MM.1S (cell line): Measurements from ENCODE around the gene MAT1A.
"Not testable (repeated sequence)": the region's sequence is repeated elsewhere in the genome, so short reads cannot be mapped to it uniquely, and the experiment has no call there.

Source experiments
- DNase-seq: peaks from one replicate; pipeline ENCODE4 v3.0.0-alpha.2; 2015
- H2AFZ ChIP-seq: fragments of 300-600 bp; sonication (generic); 2 replicates; pipeline ENCODE4 v1.6.0; 2016; ENCODE audit warnings: antibody characterized with exemption, low read length
- H3F3A ChIP-seq: fragments of 300-600 bp; sonication (generic); 2 replicates; pipeline ENCODE4 v1.6.1; 2016; ENCODE audit warnings: mild to moderate bottlenecking, antibody characterized with exemption, low read length, moderate library complexity, mixed read lengths; ENCODE audit not compliant: insufficient read depth
- H3K27ac ChIP-seq: fragments of 300-600 bp; sonication (generic); 2 replicates; pipeline ENCODE4 v1.5.1; 2016; ENCODE audit warnings: mild to moderate bottlenecking, low read length
- H3K27me3 ChIP-seq: fragments of 300-600 bp; sonication (generic); replicated peaks from 2 replicates; pipeline ENCODE4 v1.6.0; 2016; ENCODE audit warnings: low read length; ENCODE audit not compliant: insufficient read depth
- H3K36me3 ChIP-seq: fragments of 300-600 bp; sonication (generic); replicated peaks from 2 replicates; pipeline ENCODE4 v1.6.1; 2016; ENCODE audit warnings: mild to moderate bottlenecking, low read length, mixed read lengths; ENCODE audit not compliant: insufficient read depth
- H3K4me1 ChIP-seq: fragments of 300-600 bp; sonication (generic); 2 replicates; pipeline ENCODE4 v1.6.1; 2016; ENCODE audit warnings: low read length, mixed read lengths
- H3K4me2 ChIP-seq: fragments of 300-600 bp; sonication (generic); 2 replicates; pipeline ENCODE4 v1.6.0; 2016; ENCODE audit warnings: low read depth, low read length
- H3K4me3 ChIP-seq: fragments of 300-600 bp; sonication (generic); 2 replicates; pipeline ENCODE4 v1.5.1; 2016; ENCODE audit warnings: low read length, mixed read lengths
- H3K79me2 ChIP-seq: fragments of 300-600 bp; sonication (generic); 2 replicates; pipeline ENCODE4 v1.6.1; 2016; ENCODE audit warnings: mixed run types, low read length, mixed read lengths
- H3K9ac ChIP-seq: fragments of 300-600 bp; sonication (generic); 2 replicates; pipeline ENCODE4 v1.6.1; 2016; ENCODE audit warnings: low read length, mixed read lengths
- H3K9me2 ChIP-seq: fragments of 300-600 bp; sonication (generic); replicated peaks from 2 replicates; pipeline ENCODE4 v1.6.1; 2016; ENCODE audit warnings: mild to moderate bottlenecking, low read length, mixed read lengths; ENCODE audit not compliant: insufficient read depth
- H3K9me3 ChIP-seq: fragments of 300-600 bp; sonication (generic); replicated peaks from 2 replicates; pipeline ENCODE4 v1.6.1; 2016; ENCODE audit warnings: mild to moderate bottlenecking, low read length, mixed read lengths; ENCODE audit not compliant: insufficient read depth
- H4K20me1 ChIP-seq: fragments of 300-600 bp; sonication (generic); 2 replicates; pipeline ENCODE4 v1.6.1; 2016; ENCODE audit warnings: mild to moderate bottlenecking, low read length, moderate library complexity, mixed read lengths; ENCODE audit not compliant: insufficient read depth
- EZH2 ChIP-seq: fragments of 300-600 bp; sonication (generic); optimal IDR thresholded peaks from 2 replicates; pipeline ENCODE3; 2017; ENCODE audit warnings: low read depth, mild to moderate bottlenecking, antibody characterized with exemption, low read length, mixed read lengths
- EZH2phosphoT487 ChIP-seq: fragments of 300-600 bp; sonication (generic); IDR thresholded peaks from 2 replicates; pipeline ENCODE4 v1.6.1; 2018; ENCODE audit warnings: antibody characterized with exemption, low read length
- TF ChIP-seq, protein P1 (sequence below): fragments of 300-600 bp; sonication (generic); IDR thresholded peaks from 2 replicates; pipeline ENCODE4 v1.5.1; 2016; ENCODE audit warnings: antibody characterized with exemption, low read length, mixed read lengths

Gene MAT1A

GRCh38 chr10:80253266-80253962, 36.0 kb downstream of the MAT1A start:
- H3K4me1 ChIP-seq, result peaks cover 17% of the 10 kb centered on the region
- no peak for TF ChIP-seq EZH2phosphoT487
- no peaks in the 10 kb centered on the region for H3K79me2 ChIP-seq
- H4K20me1 ChIP-seq, result no peaks in the 10 kb centered on the region
- H3K27ac ChIP-seq, result peak overlapping the region; percentile 15; the same call in 1 of the 2 replicates
- H2AFZ ChIP-seq, result no peak overlapping the region
- no peaks in the 10 kb centered on the region for H3K36me3 ChIP-seq
- DNase-seq, result peak; percentile 61
- H3K9me3 ChIP-seq, result no peaks in the 10 kb centered on the region
- no peak overlapping the region for H3K4me3 ChIP-seq
- H3K4me2 ChIP-seq, result peak overlapping the region; percentile 1; the same call in 1 of the 2 replicates
- H3F3A ChIP-seq, result peaks cover 3% of the 10 kb centered on the region; the same call in 1 of the 2 replicates
- H3K9ac ChIP-seq, result no peak overlapping the region
- no peaks in the 10 kb centered on the region for H3K27me3 ChIP-seq
- H3K9me2 ChIP-seq, result no peaks in the 10 kb centered on the region

DNA sequence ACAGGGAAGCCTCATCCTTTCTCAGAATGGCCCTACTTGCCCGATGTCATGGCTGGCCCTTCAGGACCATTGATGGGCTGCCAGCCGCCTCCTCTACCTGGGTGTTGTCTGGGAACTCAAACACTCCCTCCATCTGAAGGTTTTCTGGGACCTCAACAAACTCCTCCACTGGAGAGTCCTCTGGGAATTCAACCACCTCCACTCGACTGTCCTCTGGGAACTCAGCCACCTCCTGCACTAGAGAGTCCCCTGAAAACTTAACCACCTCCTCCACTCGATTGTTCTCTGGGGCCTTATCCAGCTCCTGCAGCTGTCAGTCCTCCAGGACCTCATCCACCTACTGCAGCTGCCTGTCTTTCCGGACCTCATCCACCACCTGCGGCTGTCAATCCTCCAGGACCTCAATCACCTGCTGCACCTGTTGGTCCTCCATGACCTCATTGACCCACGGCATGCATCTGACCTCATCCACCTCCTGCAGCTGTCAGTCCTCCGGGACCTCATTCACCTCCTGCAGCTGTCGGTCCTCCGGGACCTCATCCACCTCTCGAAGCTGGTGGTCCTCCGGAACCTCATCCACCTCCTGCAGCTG, 37.1 kb downstream of the MAT1A start:
- Histone ChIP-seq H3K4me1 (peaks cover 17% of the 10 kb centered on the region), H3K9ac (no peak overlapping the region), H3K27me3 (no peaks in the 10 kb centered on the region), H3F3A (peaks cover 3% of the 10 kb centered on the region; the same call in 1 of the 2 replicates), H3K79me2 (no peaks in the 10 kb centered on the region), H3K27ac (no peak overlapping the region), H3K4me2 (no peak overlapping the region), H3K9me3 (no peaks in the 10 kb centered on the region), H2AFZ (no peak overlapping the region), H4K20me1 (no peaks in the 10 kb centered on the region), H3K36me3 (no peaks in the 10 kb centered on the region), H3K4me3 (no peak overlapping the region), H3K9me2 (no peaks in the 10 kb centered on the region)
- peak; percentile 23 for DNase-seq
- TF ChIP-seq EZH2 (no peak), EZH2phosphoT487 (no peak)
- TF ChIP-seq, protein P1, sequence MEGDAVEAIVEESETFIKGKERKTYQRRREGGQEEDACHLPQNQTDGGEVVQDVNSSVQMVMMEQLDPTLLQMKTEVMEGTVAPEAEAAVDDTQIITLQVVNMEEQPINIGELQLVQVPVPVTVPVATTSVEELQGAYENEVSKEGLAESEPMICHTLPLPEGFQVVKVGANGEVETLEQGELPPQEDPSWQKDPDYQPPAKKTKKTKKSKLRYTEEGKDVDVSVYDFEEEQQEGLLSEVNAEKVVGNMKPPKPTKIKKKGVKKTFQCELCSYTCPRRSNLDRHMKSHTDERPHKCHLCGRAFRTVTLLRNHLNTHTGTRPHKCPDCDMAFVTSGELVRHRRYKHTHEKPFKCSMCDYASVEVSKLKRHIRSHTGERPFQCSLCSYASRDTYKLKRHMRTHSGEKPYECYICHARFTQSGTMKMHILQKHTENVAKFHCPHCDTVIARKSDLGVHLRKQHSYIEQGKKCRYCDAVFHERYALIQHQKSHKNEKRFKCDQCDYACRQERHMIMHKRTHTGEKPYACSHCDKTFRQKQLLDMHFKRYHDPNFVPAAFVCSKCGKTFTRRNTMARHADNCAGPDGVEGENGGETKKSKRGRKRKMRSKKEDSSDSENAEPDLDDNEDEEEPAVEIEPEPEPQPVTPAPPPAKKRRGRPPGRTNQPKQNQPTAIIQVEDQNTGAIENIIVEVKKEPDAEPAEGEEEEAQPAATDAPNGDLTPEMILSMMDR, result no peak

GRCh38 chr10:80251703-80252280, 37.7 kb downstream of the MAT1A start:
- DNase-seq, H3K9ac ChIP-seq, H3K27me3 ChIP-seq, H3K79me2 ChIP-seq, H3K4me3 ChIP-seq, H2AFZ ChIP-seq, H3K9me3 ChIP-seq, H3F3A ChIP-seq, H3K36me3 ChIP-seq, H4K20me1 ChIP-seq, H3K9me2 ChIP-seq, H3K27ac ChIP-seq, H3K4me2 ChIP-seq: not testable (repeated sequence)
- peaks cover 17% of the 10 kb centered on the region for H3K4me1 ChIP-seq

GRCh38 chr10:80250399-80250798, 39.1 kb downstream of the MAT1A start:
- not testable (repeated sequence) for H3F3A ChIP-seq, H3K36me3 ChIP-seq, H4K20me1 ChIP-seq, H3K27ac ChIP-seq, H3K4me3 ChIP-seq, H3K79me2 ChIP-seq, H2AFZ ChIP-seq, DNase-seq, H3K9ac ChIP-seq, H3K9me3 ChIP-seq, H3K27me3 ChIP-seq, H3K4me2 ChIP-seq, H3K9me2 ChIP-seq
- H3K4me1 ChIP-seq, result peaks cover 17% of the 10 kb centered on the region

- not testable (repeated sequence) for H2AFZ ChIP-seq, DNase-seq, H3K27ac ChIP-seq, H3K4me2 ChIP-seq, H4K20me1 ChIP-seq, H3K9ac ChIP-seq, H3K9me3 ChIP-seq, H3K9me2 ChIP-seq, H3K79me2 ChIP-seq, H3K36me3 ChIP-seq, H3K4me3 ChIP-seq, H3K27me3 ChIP-seq, H3F3A ChIP-seq
- peaks cover 17% of the 10 kb centered on the region for H3K4me1 ChIP-seq
Measured at GRCh38 chr10:80249906-80250305, 39.6 kb downstream of the MAT1A start.

DNA sequence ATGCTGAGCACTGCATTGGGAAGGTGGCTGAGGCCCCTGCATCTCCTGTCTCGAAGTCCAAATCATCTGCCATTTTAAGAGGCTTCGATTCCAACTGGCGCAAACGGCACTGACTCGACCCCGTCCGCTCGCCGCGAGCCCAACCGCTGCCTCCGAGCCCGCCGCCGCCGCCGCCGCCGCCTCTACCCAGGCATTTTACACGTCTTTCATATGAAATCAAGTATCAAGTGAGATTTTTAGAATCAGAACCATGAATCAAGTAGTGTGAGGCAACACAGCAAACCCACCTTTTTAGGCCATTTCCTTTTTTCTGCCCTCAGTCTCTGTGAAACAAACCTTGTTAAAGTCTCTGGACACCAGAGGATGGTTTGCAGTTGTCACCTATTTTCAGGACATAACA, 41.8 kb downstream of the MAT1A start:
- H3K9me2 ChIP-seq, H3K9me3 ChIP-seq, H3K79me2 ChIP-seq, H3F3A ChIP-seq, H3K9ac ChIP-seq, H4K20me1 ChIP-seq, H3K4me3 ChIP-seq, H3K4me2 ChIP-seq, H3K36me3 ChIP-seq, H2AFZ ChIP-seq, H3K4me1 ChIP-seq, H3K27ac ChIP-seq, DNase-seq, H3K27me3 ChIP-seq: not testable (repeated sequence)

DNA sequence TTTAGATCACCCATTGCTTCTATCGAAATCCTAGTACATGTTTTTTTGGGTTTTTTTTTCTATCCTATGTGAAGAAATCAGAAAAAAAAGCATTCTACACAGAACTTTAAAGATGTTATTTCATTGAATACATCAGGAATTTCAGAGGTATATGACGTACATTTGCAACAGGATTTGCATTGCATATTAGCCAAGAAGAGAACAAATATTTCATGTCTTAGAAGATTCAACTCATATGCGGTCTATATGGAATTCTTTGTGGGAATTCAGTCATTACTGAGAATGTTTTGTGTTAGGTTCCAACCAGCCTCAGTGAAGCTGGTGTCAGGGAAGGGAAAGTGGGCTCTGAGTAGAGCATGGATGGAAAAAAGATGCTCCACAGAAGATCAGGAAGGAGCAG, 45.1 kb downstream of the MAT1A start:
- H3K79me2 ChIP-seq, H3K36me3 ChIP-seq, H3K9me2 ChIP-seq, DNase-seq, H3K27me3 ChIP-seq, H3K4me1 ChIP-seq, H3K9me3 ChIP-seq, H3K4me2 ChIP-seq, H2AFZ ChIP-seq, H3K9ac ChIP-seq, H4K20me1 ChIP-seq, H3F3A ChIP-seq, H3K27ac ChIP-seq, H3K4me3 ChIP-seq: not testable (repeated sequence)
